ENCODE results near the gene SIPA1L3. TPM values are rescaled to one million over a fixed set of nuclear protein-coding genes. Genes with fewer than 3 reads are reported as not detected.

Gene SIPA1L3
- total and polyA plus RNA-seq, 9 of the 15 experiments (the other 6 are each of a cell fraction or from before 2014, with no cell fraction given), result 0.01 to 6.1 (median 2.5) TPM

- peak; percentile 36; the same call in 1 of the 2 replicates for TF ChIP-seq CREB1 (IDR thresholded peaks at IDR 0.05)
- 0 out of 2 replicates have a peak, but pooled peaks have one; percentile 38 for TF ChIP-seq CREB1 (CRISPR knock-in tag; IDR thresholded peaks at IDR 0.05)
- peak; percentile 88 for TF ChIP-seq ATF7 (IDR thresholded peaks at IDR 0.05)
Measured at GRCh38 chr19:38155453-38155852, 248.4 kb downstream of the SIPA1L3 start (continued).

GRCh38 chr19:38158730-38159129 lies 251.7 kb downstream of the SIPA1L3 start:
- CTCF ChIA-PET (ENCODE audit: low intra/inter-chr PET ratio), result no interaction called here
- intact Hi-C loops (cut with micrococcal nuclease), result no loop called here
- no TSS peak for BruUV-seq (replicated peaks)

More at GRCh38 chr19:38158730-38159129, 251.7 kb downstream of the SIPA1L3 start:
- Histone ChIP-seq H3K27me3 (ENCODE audit: control insufficient read depth in 2 of 2, insufficient read depth in 2 of 2, low read length in 2 of 2) (no peaks in the 10 kb centered on the region), H3K9me1 (ENCODE audit: control insufficient read depth, insufficient read depth, low read length) (no peaks in the 10 kb centered on the region), H3K9me3 (replicated peaks; ENCODE audit: control insufficient read depth, insufficient read depth, low read depth, low read length) (peaks cover 9% of the 10 kb centered on the region), H3K9ac (ENCODE audit: insufficient read depth in 1 of 2, low read depth in 2 of 2, low read length in 2 of 2) (no peak overlapping the region), H2AFZ (ENCODE audit: low read depth, low read length) (no peak overlapping the region), H3K79me2 (ENCODE audit: control insufficient read depth, insufficient read depth, low read length) (no peaks in the 10 kb centered on the region), H3K36me3 (ENCODE audit: control insufficient read depth, insufficient read depth, low read length) (no peaks in the 10 kb centered on the region), H4K20me1 (replicated peaks; ENCODE audit: control insufficient read depth, insufficient read depth, low read length) (no peaks in the 10 kb centered on the region), H3K4me2 (ENCODE audit: insufficient read depth, low read length) (no peak overlapping the region), H3K4me1 (replicated peaks in 1 of 2; ENCODE audit: control insufficient read depth in 2 of 2, insufficient read depth in 2 of 2, low read length in 2 of 2) (peaks cover 8 to 12% of the 10 kb centered on the region in 2 experiments; a peak in 4 of 5 replicates), H3K27ac (ENCODE audit: extremely low read depth, low read depth, low read length) (no peak overlapping the region), H3K4me3 (no peak overlapping the region)
- DNase-seq (ENCODE audit: extremely low read depth in 1 of 4, low spot score in 3 of 4), result no peak
- POLR2A ChIA-PET, result no interaction called here
- TF ChIP-seq NKRF (IDR thresholded peaks at IDR 0.05; ENCODE audit: borderline replicate concordance) (no peak), NR2C1 (IDR thresholded peaks at IDR 0.05) (peak; percentile 54; the same call in 1 of the 2 replicates), NR2C1 (tag; IDR thresholded peaks at IDR 0.05) (peak; percentile 78)
- in situ Hi-C loops (cut with MboI), result no loop called here
- FAIRE-seq, result no peak
- no peak for ATAC-seq
- 20% methylated on average over 5 of the region's 5 CpGs for WGBS (ENCODE audit: insufficient coverage, low coverage, missing lambda C conversion rate)

Data from K562 (cell line).